ENCODE measurements around the gene RTP1. TPM values are rescaled to one million over a fixed set of nuclear protein-coding genes. Genes with fewer than 3 reads are reported as not detected.

The RTP1 gene
- total RNA-seq, 2 donors from 2014 or later = not detected

- no peak overlapping the region for H3K4me3 ChIP-seq
- H3K36me3 ChIP-seq (replicated peaks in 1 of 2; ENCODE audit: insufficient read depth in 1 of 2, low read depth in 2 of 2) = no peaks in the 10 kb centered on the region
- 90 to 94% methylated on average over 3 of the region's 3 CpGs for WGBS, 2 donors
- intact Hi-C loops (cut with DNase I) = no loop called here
- peaks cover 9% of the 10 kb centered on the region for H3K4me1 ChIP-seq
- H3K27ac ChIP-seq = no peak overlapping the region
- no peak for DNase-seq
- no peak for ATAC-seq
- TF ChIP-seq CTCF (IDR thresholded peaks at IDR 0.05) = no peak
- TF ChIP-seq POLR2A (IDR thresholded peaks at IDR 0.05) = no peak
- no peaks in the 10 kb centered on the region for H3K9me3 ChIP-seq
- no peaks in the 10 kb centered on the region for H3K27me3 ChIP-seq
These were observed 14.4 kb downstream of the RTP1 start for GRCh38 chr3:187211532-187212195.

- H3K9me3 ChIP-seq = no peaks in the 10 kb centered on the region
- intact Hi-C loops (cut with DNase I) = no loop called here
- no peak overlapping the region for H3K4me3 ChIP-seq
- DNase-seq (no peak), ATAC-seq (no peak)
- no peak overlapping the region for H3K27ac ChIP-seq
- TF ChIP-seq CTCF (IDR thresholded peaks at IDR 0.05) = no peak
- no peaks in the 10 kb centered on the region for H3K27me3 ChIP-seq
- WGBS, 2 donors = 92 to 98% methylated on average over 3 of the region's 3 CpGs
- no peaks in the 10 kb centered on the region for H3K36me3 ChIP-seq (replicated peaks in 1 of 2; ENCODE audit: insufficient read depth in 1 of 2, low read depth in 2 of 2)
- peaks cover 9% of the 10 kb centered on the region for H3K4me1 ChIP-seq
These were observed 14.9 kb downstream of the RTP1 start for GRCh38 chr3:187212196-187212545.

- Histone ChIP-seq H3K27ac (no peak overlapping the region), H3K4me3 (no peak overlapping the region), H3K36me3 (replicated peaks in 1 of 2; ENCODE audit: insufficient read depth in 1 of 2, low read depth in 2 of 2) (no peaks in the 10 kb centered on the region), H3K9me3 (no peaks in the 10 kb centered on the region), H3K4me1 (peaks cover 9% of the 10 kb centered on the region), H3K27me3 (no peaks in the 10 kb centered on the region)
- no peak for ATAC-seq
- no peak for DNase-seq
- WGBS, 2 donors = 70 to 80% methylated on average over 4 of the region's 4 CpGs
- no peak for TF ChIP-seq CTCF (IDR thresholded peaks at IDR 0.05)
- no peak for TF ChIP-seq POLR2A (IDR thresholded peaks at IDR 0.05)
- intact Hi-C loops (cut with DNase I) = no loop called here
These were observed 15.4 kb downstream of the RTP1 start for GRCh38 chr3:187212705-187213104.

GRCh38 chr3:187213616-187214015 lies 16.3 kb downstream of the RTP1 start:
- H3K4me1 ChIP-seq = peaks cover 9% of the 10 kb centered on the region
- H3K9me3 ChIP-seq = no peaks in the 10 kb centered on the region
- H3K36me3 ChIP-seq (replicated peaks in 1 of 2; ENCODE audit: insufficient read depth in 1 of 2, low read depth in 2 of 2) = no peaks in the 10 kb centered on the region
- H3K4me3 ChIP-seq = no peak overlapping the region
- no peak for TF ChIP-seq POLR2A (IDR thresholded peaks at IDR 0.05)
- DNase-seq (no peak), ATAC-seq (no peak)
- 68 to 95% methylated on average over 1 of the region's 1 CpG for WGBS, 2 donors
- no peaks in the 10 kb centered on the region for H3K27me3 ChIP-seq
- intact Hi-C loops (cut with DNase I) = no loop called here
- H3K27ac ChIP-seq = no peak overlapping the region

GRCh38 chr3:187215460-187215859 lies 18.2 kb downstream of the RTP1 start:
- 79 to 83% methylated on average over 5 of the region's 5 CpGs for WGBS, 2 donors
- intact Hi-C loops (cut with DNase I) = loop anchor here (5.0 kb wide), 2 partner anchors 102 to 467 kb away; no protein-coding TSS in a partner anchor

More at GRCh38 chr3:187215460-187215859, 18.2 kb downstream of the RTP1 start:
- Histone ChIP-seq H3K9me3 (no peaks in the 10 kb centered on the region), H3K27ac (no peak overlapping the region), H3K4me3 (no peak overlapping the region), H3K27me3 (no peaks in the 10 kb centered on the region), H3K36me3 (replicated peaks in 1 of 2; ENCODE audit: insufficient read depth in 1 of 2, low read depth in 2 of 2) (no peaks in the 10 kb centered on the region), H3K4me1 (peaks cover 8% of the 10 kb centered on the region)
- DNase-seq (no peak), ATAC-seq (no peak)
- no peak for TF ChIP-seq POLR2A (IDR thresholded peaks at IDR 0.05)
- TF ChIP-seq CTCF (IDR thresholded peaks at IDR 0.05) = no peak

Measured in body of pancreas (tissue), 4 donors.